Right kidney (tissue), 1 donor: ENCODE results near the gene GSE1.

ENCODE experiments used
- DNase-seq: peaks from one replicate; pipeline ENCODE4 v3.0.0-alpha.2; 2016

Gene GSE1

DNA sequence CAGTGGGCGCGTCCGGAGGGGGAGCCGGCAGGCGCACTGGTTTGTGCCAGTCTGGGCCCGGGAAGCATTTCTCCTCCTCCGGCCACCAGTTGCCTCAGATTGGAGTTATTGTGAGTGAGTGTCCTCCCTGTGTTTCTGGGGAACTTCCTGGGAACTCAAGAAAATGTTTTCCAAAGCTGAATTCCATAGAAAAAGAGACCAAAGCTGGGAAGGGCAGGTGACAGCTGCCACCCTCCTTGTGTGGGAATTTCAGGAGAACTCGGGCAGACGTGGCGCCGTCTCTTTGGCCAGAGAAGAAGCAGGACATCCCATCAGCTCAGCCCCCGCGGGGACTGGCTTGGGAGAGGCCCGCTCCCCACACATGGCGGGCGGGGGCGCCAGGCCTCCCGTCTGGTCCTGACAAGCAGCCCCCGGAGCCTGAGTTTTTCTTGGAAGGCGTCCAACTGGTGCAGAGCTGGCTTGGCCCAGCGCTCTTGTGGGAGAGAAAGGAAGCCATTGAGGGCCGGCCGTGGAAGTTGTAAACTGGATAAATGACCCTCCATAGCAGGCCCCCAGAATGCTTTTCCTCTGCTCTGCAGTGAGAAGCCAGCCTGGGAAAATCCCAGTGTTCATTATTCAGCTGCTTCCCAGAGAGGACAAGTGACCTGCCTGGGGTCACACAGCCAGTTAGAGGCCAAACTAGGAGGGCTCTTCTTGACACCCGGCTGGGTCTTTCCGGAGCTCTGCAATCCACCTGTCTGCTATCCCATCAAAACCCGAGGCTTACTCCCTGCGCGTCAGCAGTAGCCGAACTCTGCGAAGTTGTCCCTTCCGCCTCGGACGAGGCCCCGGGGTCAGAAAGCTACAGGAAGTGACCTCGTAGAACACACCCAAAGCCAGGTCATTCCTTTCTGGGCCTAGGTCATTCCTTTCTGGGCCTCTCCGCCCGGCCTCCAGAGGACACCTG is 39.2 kb upstream of the GSE1 start:
- DNase-seq, result peak; percentile 87

DNA sequence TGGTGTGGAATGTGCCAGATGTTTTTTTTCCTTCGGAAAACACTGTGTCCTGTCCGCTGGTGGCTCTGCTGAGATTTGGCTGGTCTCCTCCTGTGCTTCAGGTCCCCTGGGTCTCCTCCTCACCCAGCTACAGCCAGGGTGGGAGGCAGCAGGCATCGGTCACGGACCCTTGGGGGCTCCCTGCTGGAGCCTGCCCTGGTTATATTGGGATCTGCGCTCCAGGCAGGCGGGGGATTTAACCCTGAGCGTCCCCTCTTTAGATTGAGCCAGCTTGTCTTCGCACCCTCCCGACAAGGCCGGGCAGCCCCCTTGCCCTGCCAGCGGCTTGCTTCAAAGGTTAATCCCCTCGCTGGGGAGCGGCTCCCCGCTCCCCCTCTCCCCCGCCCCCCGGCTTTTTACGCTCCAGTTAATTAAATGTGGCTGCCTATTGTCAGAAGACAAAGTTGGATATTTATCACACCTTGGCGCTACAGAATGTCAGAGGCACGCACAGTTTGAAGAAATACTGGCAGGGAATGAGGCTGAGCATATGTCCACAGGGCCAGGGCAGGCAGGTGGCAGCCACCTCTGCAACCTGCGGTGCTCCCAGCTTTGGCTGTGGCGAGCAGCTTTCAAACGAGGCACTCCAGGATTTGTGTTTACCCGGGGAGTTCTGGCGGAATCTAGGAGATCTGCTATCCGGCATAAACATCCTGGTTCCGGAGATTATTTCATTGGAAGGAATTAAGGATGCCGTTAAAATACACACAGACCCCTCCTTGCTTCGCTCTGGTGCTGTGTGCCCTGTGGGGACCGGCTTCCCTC is 38.2 kb upstream of the GSE1 start:
- DNase-seq, result no peak

- DNase-seq, result no peak
Observed at GRCh38 chr16:85575920-85576319, 37.2 kb upstream of the GSE1 start.

- no peak for DNase-seq
Observed at GRCh38 chr16:85576944-85577343, 36.2 kb upstream of the GSE1 start.

DNA sequence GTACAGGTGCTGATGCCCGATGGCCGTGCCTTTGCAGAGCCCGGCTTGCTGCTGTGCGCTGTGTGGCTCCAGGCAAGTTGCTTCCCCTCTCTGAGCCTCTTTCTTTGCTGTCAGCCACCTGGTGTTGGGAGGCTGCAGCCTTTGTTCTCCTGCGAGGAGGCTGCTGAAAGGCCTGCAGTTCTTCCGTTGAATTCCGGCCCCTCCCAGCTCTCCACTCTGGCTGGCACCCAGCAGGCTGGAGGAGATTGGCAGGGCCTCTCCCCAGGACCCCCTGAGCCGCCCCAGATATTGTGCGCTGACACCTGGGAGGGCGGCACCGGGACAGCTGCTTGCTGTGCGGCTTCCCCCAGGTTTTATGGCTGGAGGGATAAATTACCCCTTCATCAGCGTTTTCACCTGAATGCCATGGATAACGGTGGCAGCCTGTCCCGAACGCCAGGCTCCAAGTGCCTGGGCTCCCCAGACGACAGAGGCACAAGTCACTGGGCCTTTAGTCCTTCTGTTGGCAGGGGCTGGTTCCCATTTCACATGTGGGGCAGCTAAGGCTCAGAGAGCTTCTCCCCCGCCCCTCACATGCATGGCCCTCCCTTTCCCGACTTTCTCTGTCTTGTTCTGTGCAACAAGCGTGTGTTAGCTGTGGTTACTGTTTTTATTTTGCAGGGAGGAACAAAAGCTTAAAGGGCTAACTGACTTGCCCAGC is 35.1 kb upstream of the GSE1 start:
- no peak for DNase-seq

- DNase-seq, result no peak
Observed at GRCh38 chr16:85578599-85578948, 34.5 kb upstream of the GSE1 start.

- no peak for DNase-seq
Observed at GRCh38 chr16:85579191-85579590, 33.9 kb upstream of the GSE1 start.

GRCh38 chr16:85579923-85580580 is 33.1 kb upstream of the GSE1 start:
- DNase-seq, result no peak

DNA sequence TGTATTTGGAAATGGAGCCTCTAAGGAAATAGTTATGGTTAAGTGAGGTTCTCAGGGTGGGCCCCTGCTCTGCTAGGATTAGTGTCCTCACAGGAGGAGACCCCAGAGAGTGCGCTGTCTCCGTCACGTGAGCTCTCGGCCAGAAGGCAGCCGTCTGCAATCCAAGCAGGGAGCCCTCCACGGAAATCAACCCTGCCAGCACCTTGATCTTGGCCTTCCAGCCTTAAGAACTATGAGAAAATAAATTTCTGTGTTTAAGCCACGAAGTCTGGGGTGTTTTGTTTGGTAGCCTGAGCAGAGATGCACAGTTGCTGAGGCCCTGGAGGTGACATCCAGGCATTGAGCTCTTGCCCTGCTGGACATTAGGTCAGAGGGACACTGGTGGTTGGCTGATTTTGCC is 32.4 kb upstream of the GSE1 start:
- DNase-seq, result no peak

GRCh38 chr16:85582229-85582991 is 30.7 kb upstream of the GSE1 start:
- DNase-seq, result no peak

- DNase-seq, result no peak
Observed at GRCh38 chr16:85583491-85584181, 29.5 kb upstream of the GSE1 start.

DNA sequence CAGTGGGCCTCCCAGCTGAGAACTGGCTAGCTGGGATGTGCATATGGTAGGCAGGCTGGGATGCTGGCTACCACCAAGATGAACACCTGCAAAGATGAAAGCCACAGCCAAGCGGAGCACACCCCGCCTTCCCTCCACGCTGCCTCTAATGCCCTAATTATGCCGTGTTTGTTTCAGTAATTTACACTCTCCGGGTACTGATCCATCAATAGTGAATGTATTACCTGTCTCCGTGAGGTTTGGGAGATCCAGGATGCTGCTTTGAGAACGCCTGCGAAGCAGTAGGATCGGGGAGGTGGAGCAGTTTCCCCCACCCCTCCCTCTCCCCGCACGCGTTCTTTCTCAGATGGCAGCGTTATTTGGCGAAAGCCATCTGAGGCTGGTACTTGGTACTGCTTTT is 28.9 kb upstream of the GSE1 start:
- DNase-seq, result no peak

- DNase-seq, result no peak
Observed at GRCh38 chr16:85584819-85585282, 28.3 kb upstream of the GSE1 start.

- no peak for DNase-seq
Observed at GRCh38 chr16:85585711-85586110, 27.4 kb upstream of the GSE1 start.

GRCh38 chr16:85586380-85587104 is 26.6 kb upstream of the GSE1 start:
- no peak for DNase-seq

- DNase-seq, result no peak
Observed at GRCh38 chr16:85587762-85588556, 25.2 kb upstream of the GSE1 start.

- DNase-seq, result no peak
Observed at GRCh38 chr16:85588562-85589503, 24.3 kb upstream of the GSE1 start.
